Esophagus squamous epithelium (tissue), 5 donors: ENCODE data around the gene STK10. TPM values are rescaled to one million over a fixed set of nuclear protein-coding genes. Genes with fewer than 3 reads are reported as not detected.

Source experiments
- DNase-seq: peaks from one replicate; lab custom pipeline; 2025; lab: John Stamatoyannopoulos, UW
- H3K27ac ChIP-seq, 4 donors: fragments of 200-600 bp; sonication (generic); one replicate each; pipeline ENCODE4 v1.5.1; 2016 to 2019; ENCODE audit warnings: mild to moderate bottlenecking in 1 of 4
- H3K27me3 ChIP-seq, 4 donors: fragments of 200-600 bp; sonication (generic); 1 replicate in 3 of 4; 2 replicates in 1 of 4; pipeline versions ENCODE4 v1.5.1 to v1.6.0; 2017 to 2021; ENCODE audit warnings: antibody characterized with exemption in 1 of 4
- H3K36me3 ChIP-seq, 3 donors: fragments of 200-600 bp; sonication (generic); one replicate each; pipeline ENCODE4 v1.5.1; 2016 to 2019
- H3K4me1 ChIP-seq, 3 donors: fragments of 200-600 bp; sonication (generic); one replicate each; pipeline ENCODE4 v1.5.1; 2017 to 2019
- H3K4me3 ChIP-seq, 4 donors: fragments of 200-600 bp; sonication (generic); 1 replicate in 3 of 4; 2 replicates in 1 of 4; pipeline ENCODE4 v1.5.1; 2016 to 2019; ENCODE audit warnings: mild to moderate bottlenecking in 2 of 4, moderate library complexity in 1 of 4
- H3K9me3 ChIP-seq, 3 donors: fragments of 200-600 bp; sonication (generic); one replicate each; pipeline ENCODE4 v1.5.1; 2016 to 2019
- CTCF ChIP-seq, 6 experiments: fragments of 450-650 bp in 4 of 6; fragments of 200-600 bp in 2 of 6; sonication (generic) in 2 of 6; IDR thresholded peaks; one replicate each; pipeline ENCODE4 v1.5.1; 2016 to 2019; ENCODE audit warnings: antibody characterized with exemption in 6 of 6, mild to moderate bottlenecking in 4 of 6, moderate library complexity in 4 of 6
- POLR2A ChIP-seq, 4 donors: fragments of 450-650 bp; IDR thresholded peaks; one replicate each; pipeline ENCODE4 v1.6.1; 2017; ENCODE audit warnings: antibody characterized with exemption in 4 of 4, mild to moderate bottlenecking in 4 of 4, moderate library complexity in 3 of 4
- WGBS, 2 donors: methylation state at CpG; one replicate each; pipeline ENCODE4 v1.1.5; 2018; 5-methylcytosine and 5-hydroxymethylcytosine counted together
- intact Hi-C: fragments of 100-400 bp; cut with DNase I; formaldehyde crosslinking; loops from one replicate; pipeline ENCODE4 v1.15.0; 2022
- total RNA-seq, 4 donors: library from RNA; depleted of rRNA; stranded (reverse); fragments of >200 nt; gene quantifications; one replicate each; pipeline ENCODE4 v1.1.0, GENCODE V29; 2016
- donor health status: DM: yes; HTN: yes; CAD: no.

STK10 gene
- total RNA-seq, 4 donors from 2014 or later, result 5.4 to 15.6 (median 8.9) TPM

- Histone ChIP-seq H3K27ac (no peak overlapping the region), H3K36me3 (peaks cover 0 to 17% (median 0%) of the 10 kb centered on the region in 3 donors), H3K27me3 (no peaks in the 10 kb centered on the region), H3K4me3 (no peak overlapping the region), H3K4me1 (peaks cover 10 to 77% (median 35%) of the 10 kb centered on the region in 3 donors), H3K9me3 (no peaks in the 10 kb centered on the region)
- no peak for DNase-seq
- WGBS, 2 donors, result 68 to 71% methylated on average over 3 of the region's 3 CpGs
- TF ChIP-seq POLR2A (IDR thresholded peaks at IDR 0.05) (no peak), CTCF (IDR thresholded peaks at IDR 0.05) (no peak)
- intact Hi-C loops, result no loop called here
These were observed 191.0 kb downstream of the STK10 start for GRCh38 chr5:171997011-171997410.

GRCh38 chr5:171992813-171993212 is 195.2 kb downstream of the STK10 start:
- peak overlapping the region in 3 of 4 donors; percentile 35 to 62 (median 47) for H3K27ac ChIP-seq
- WGBS, 2 donors, result 32 to 73% methylated on average over 2 of the region's 2 CpGs
- intact Hi-C loops, result no loop called here

GRCh38 chr5:171992305-171992704 is 195.7 kb downstream of the STK10 start:
- Histone ChIP-seq H3K4me3 (no peak overlapping the region), H3K27me3 (no peaks in the 10 kb centered on the region), H3K27ac (peak overlapping the region in 3 of 4 donors; percentile 35 to 62 (median 47)), H3K4me1 (peaks cover 11 to 69% (median 26%) of the 10 kb centered on the region in 3 donors), H3K36me3 (peaks cover 0 to 17% (median 0%) of the 10 kb centered on the region in 3 donors), H3K9me3 (no peaks in the 10 kb centered on the region)
- DNase-seq, result no peak
- intact Hi-C loops, result no loop called here
- WGBS, 2 donors, result 90 to 94% methylated on average over 3 of the region's 3 CpGs
- TF ChIP-seq POLR2A (IDR thresholded peaks at IDR 0.05) (no peak), CTCF (IDR thresholded peaks at IDR 0.05) (no peak)

More at GRCh38 chr5:171992813-171993212, 195.2 kb downstream of the STK10 start:
- peaks cover 11 to 74% (median 29%) of the 10 kb centered on the region in 3 donors for H3K4me1 ChIP-seq
- peaks cover 0 to 17% (median 0%) of the 10 kb centered on the region in 3 donors for H3K36me3 ChIP-seq
- H3K9me3 ChIP-seq, result no peaks in the 10 kb centered on the region
- no peak overlapping the region for H3K4me3 ChIP-seq
- DNase-seq, result no peak
- TF ChIP-seq CTCF (IDR thresholded peaks at IDR 0.05), result no peak
- TF ChIP-seq POLR2A (IDR thresholded peaks at IDR 0.05), result no peak
- no peaks in the 10 kb centered on the region for H3K27me3 ChIP-seq

Other genes starting within 250 kb of the STK10 start
- 10 to 100 TPM; 43.5 to 63.2 (median 49.0) TPM for gene FBXW11, start 181.6 kb downstream of the STK10 start, total RNA-seq
- gene EFCAB9, start 5.9 kb upstream of the STK10 start, total RNA-seq, result not detected
- 10 to 100 TPM in 3 of 4 donors, 1 to 10 TPM in 1; 9.1 to 14.7 (median 12.3) TPM for gene UBTD2, start 95.5 kb upstream of the STK10 start, total RNA-seq